Measurements from ENCODE around the gene OR52W1.

GRCh38 chr11:6203327-6203726 is 4.3 kb downstream of the OR52W1 start:
- TF ChIP-seq CTCF (IDR thresholded peaks at IDR 0.05; ENCODE audit: low read depth, low read length, missing input control) (no peak), SP1 (IDR thresholded peaks at IDR 0.05) (no peak), TAF1 (conservative IDR thresholded peaks at IDR 0.05) (no peak), RAD21 (IDR thresholded peaks at IDR 0.05) (no peak), REST (IDR thresholded peaks at IDR 0.05) (no peak), MAX (IDR thresholded peaks at IDR 0.05) (no peak), ATF3 (IDR thresholded peaks at IDR 0.05) (no peak), FOXA2 (IDR thresholded peaks at IDR 0.05) (no peak), GABPA (IDR thresholded peaks at IDR 0.05 in 1 of 2, conservative IDR thresholded peaks at IDR 0.05 in 1 of 2) (no peak), EGR1 (IDR thresholded peaks at IDR 0.05; ENCODE audit: low read depth in 2 of 2) (no peak), YY1 (IDR thresholded peaks at IDR 0.05) (no peak), NR2F2 (IDR thresholded peaks at IDR 0.05) (no peak), RXRA (IDR thresholded peaks at IDR 0.05) (no peak), FOXA1 (IDR thresholded peaks at IDR 0.05) (no peak)

Data from liver (tissue), 3 donors.